ENCODE data around the gene LCN15. TPM values are rescaled to one million over a fixed set of nuclear protein-coding genes. Genes with fewer than 3 reads are reported as not detected.

The LCN15 gene
- total RNA-seq, 3 donors from 2014 or later = not detected

DNA sequence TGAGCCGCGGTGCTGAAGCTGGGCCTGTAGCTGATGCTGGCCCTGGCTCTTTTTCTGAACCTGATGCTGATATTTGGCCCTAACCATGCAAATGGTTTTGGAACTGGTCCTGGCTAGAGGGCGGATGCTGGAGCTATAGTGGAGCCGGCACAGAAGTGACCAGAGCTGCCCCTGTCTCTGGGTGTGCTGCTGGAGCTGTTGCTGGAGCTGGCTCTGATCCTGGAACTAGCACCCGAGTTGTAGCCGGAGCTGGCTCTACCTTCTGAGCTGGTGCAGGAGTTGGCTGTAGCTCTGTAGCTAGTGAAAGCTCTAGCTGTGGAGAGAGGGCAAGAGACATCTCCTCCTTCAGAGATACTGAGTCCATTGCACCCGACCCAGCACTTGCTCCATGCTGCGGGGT lies 34.4 kb downstream of the LCN15 start:
- Histone ChIP-seq H3K4me3 (no peak overlapping the region), H3K27ac (no peak overlapping the region), H3K9me3 (no peaks in the 10 kb centered on the region), H3K27me3 (no peaks in the 10 kb centered on the region), H3K36me3 (no peaks in the 10 kb centered on the region), H3K4me1 (peaks cover 3 to 14% of the 10 kb centered on the region in 2 donors)
- intact Hi-C loops (cut with DNase I; ENCODE audit: low total_unique reads) = no loop called here
- TF ChIP-seq POLR2AphosphoS5 (IDR thresholded peaks at IDR 0.05) (no peak), POLR2A (IDR thresholded peaks at IDR 0.05) (no peak), CTCF (IDR thresholded peaks at IDR 0.05) (no peak)
- no peak for DNase-seq (ENCODE audit: low spot score in 2 of 2)

- Histone ChIP-seq H3K4me1 (peaks cover 3 to 14% of the 10 kb centered on the region in 2 donors), H3K9me3 (no peaks in the 10 kb centered on the region), H3K4me3 (peak overlapping the region; percentile 75 to 86 (median 81)), H3K36me3 (peaks cover 1% of the 10 kb centered on the region), H3K27me3 (no peaks in the 10 kb centered on the region), H3K27ac (peak overlapping the region in 1 of 2 donors; percentile 13)
- DNase-seq (ENCODE audit: low spot score in 2 of 2) = no peak
- intact Hi-C loops (cut with DNase I; ENCODE audit: low total_unique reads) = no loop called here
- TF ChIP-seq CTCF (IDR thresholded peaks at IDR 0.05) = no peak
- TF ChIP-seq POLR2AphosphoS5 (IDR thresholded peaks at IDR 0.05) = no peak
- TF ChIP-seq POLR2A (IDR thresholded peaks at IDR 0.05) = no peak
Observed at GRCh38 chr9:136729144-136729543, 35.2 kb downstream of the LCN15 start.

- H3K4me1 ChIP-seq = peaks cover 3 to 14% of the 10 kb centered on the region in 2 donors
Observed at GRCh38 chr9:136728548-136729123, 35.7 kb downstream of the LCN15 start.

DNA sequence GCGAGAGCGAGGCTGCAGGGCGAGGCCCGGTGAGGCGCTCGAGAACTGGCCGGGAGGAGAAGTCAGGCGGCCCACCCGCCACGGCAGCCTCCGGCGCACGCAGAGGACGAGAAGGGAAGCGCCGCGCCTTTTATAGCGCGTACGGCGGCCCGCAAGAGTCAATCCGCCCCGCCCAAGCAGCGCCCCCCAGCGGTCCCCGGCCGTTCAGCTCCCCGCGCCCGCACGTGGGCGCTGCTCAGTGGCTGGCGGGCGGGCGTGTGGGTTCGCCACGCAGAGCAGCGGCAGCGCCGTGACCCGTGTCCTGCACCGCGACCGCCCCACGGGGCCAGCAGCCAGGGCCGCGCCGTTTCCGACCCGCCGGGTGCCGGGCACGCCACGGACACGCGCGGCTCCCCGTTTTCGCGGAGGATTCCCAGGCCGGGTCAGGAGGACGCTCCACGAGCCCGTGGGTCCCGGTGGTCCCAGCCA lies 36.2 kb downstream of the LCN15 start:
- peak; percentile 77 to 92 for DNase-seq (ENCODE audit: low spot score in 2 of 2)
- Histone ChIP-seq H3K36me3 (peaks cover 11% of the 10 kb centered on the region), H3K27me3 (no peaks in the 10 kb centered on the region), H3K9me3 (no peaks in the 10 kb centered on the region), H3K4me1 (peaks cover 3 to 14% of the 10 kb centered on the region in 2 donors), H3K4me3 (peak overlapping the region; percentile 75 to 86 (median 81)), H3K27ac (peak overlapping the region; percentile 13 to 45)
- intact Hi-C loops (cut with DNase I; ENCODE audit: low total_unique reads) = no loop called here
- TF ChIP-seq POLR2AphosphoS5 (IDR thresholded peaks at IDR 0.05) = peak; percentile 98 to 99 (median 98)
- TF ChIP-seq POLR2A (IDR thresholded peaks at IDR 0.05) = peak; percentile 87
- TF ChIP-seq CTCF (IDR thresholded peaks at IDR 0.05) = peak; percentile 44 to 96 (median 78)

More at GRCh38 chr9:136728548-136729123, 35.7 kb downstream of the LCN15 start:
- no peak for DNase-seq (ENCODE audit: low spot score in 2 of 2)
- Histone ChIP-seq H3K27ac (peak overlapping the region in 1 of 2 donors; percentile 13), H3K4me3 (peak overlapping the region; percentile 75 to 86 (median 81)), H3K36me3 (peaks cover 6% of the 10 kb centered on the region), H3K27me3 (no peaks in the 10 kb centered on the region), H3K9me3 (no peaks in the 10 kb centered on the region)
- intact Hi-C loops (cut with DNase I; ENCODE audit: low total_unique reads) = no loop called here
- TF ChIP-seq CTCF (IDR thresholded peaks at IDR 0.05) (no peak), POLR2A (IDR thresholded peaks at IDR 0.05) (no peak), POLR2AphosphoS5 (IDR thresholded peaks at IDR 0.05) (no peak)

DNA sequence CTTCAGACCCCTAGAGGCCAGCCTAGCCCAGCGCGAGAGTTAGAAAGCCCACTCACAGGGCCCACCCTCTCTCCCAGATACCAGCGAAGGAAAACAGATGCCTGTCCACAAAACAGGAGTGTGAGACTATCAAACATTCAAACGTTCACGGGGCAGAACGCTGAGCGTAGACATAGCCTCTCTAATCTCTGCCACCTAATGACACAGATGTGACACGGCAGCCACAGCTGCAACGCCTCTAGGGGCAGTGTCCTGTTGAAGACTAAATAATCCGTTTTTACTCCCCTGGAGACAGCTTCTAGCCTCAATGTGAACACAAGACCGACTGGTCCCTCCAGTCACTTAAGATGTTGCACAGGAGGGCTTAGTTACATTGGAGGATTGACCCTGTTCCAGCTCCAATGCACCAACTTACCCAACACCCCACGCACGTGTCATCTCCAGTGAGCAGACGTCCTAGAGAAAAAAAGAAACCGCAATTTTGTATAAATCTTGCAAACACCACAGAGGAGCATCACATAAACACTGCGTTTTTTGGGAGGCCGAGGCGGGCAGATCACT lies 37.6 kb downstream of the LCN15 start:
- H3K27me3 ChIP-seq = no peaks in the 10 kb centered on the region
- no peaks in the 10 kb centered on the region for H3K9me3 ChIP-seq
- no peak overlapping the region for H3K27ac ChIP-seq
- intact Hi-C loops (cut with DNase I; ENCODE audit: low total_unique reads) = no loop called here
- H3K4me1 ChIP-seq = peaks cover 3 to 14% of the 10 kb centered on the region in 2 donors
- peaks cover 13% of the 10 kb centered on the region for H3K36me3 ChIP-seq
- no peak for DNase-seq (ENCODE audit: low spot score in 2 of 2)
- H3K4me3 ChIP-seq = peak overlapping the region; percentile 75 to 86 (median 81)
- TF ChIP-seq CTCF (IDR thresholded peaks at IDR 0.05) (peak in 2 of 3 donors; percentile 7 to 34), POLR2A (IDR thresholded peaks at IDR 0.05) (no peak), POLR2AphosphoS5 (IDR thresholded peaks at IDR 0.05) (no peak)

Measured in breast epithelium (tissue), 4 donors.